ENCODE data around the gene PTGER3.
"Not testable (repeated sequence)": the region's sequence is repeated elsewhere in the genome, so short reads cannot be mapped to it uniquely, and the experiment has no call there.

The PTGER3 gene

DNA sequence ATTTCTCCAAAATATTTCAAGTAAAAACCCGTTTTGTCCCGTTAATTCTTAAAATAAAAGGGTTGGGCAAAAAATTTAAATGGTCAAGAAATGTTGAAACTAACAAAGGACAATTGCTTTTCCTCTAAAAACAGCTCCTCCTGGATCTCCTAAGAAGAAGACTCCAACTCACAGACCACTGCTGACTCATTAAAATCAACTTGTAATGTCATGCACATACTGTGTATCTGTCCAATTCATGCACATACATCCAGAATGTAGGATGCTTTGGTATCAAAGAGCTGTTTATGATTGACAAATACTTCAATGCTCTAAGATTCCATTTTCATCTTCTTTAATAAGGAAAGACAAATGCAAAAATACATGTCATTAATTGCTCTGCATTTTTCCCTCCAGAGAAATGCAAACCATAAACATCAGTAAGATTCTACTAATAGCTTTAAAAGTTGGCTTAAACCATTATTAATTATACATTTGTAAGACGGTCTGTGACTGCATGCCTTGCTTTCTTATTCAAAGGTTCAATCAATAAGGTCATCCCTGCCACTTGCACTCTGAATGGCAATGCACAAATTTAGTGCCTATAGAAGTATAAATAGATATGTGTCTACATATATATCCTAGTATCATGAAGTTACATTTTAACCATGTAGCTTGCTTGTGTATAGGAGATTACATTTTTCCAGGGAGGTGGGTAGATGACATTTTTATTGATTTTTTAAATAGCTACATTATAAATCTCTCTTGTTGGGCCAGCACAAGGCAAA, 44.7 kb downstream of the PTGER3 start:
- no peak for DNase-seq

DNA sequence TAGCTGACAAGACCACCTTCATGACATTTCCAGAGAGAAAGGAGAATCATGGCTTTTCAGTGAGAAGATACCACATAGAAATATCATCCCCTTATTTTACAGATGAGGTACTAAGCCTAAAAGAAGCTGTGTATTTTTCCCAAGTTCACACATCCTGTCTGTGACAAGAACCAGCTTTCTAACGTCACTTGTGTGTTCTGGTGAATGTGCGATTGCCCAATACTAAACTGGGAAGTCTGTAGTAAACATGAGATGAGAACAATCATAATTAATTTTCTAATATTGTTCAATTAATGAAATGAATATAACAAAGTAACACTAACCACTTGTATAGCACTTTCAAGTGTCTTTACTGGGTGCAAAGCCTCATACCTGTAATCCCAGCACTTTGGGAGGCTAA, 46.0 kb downstream of the PTGER3 start:
- DNase-seq = no peak

DNA sequence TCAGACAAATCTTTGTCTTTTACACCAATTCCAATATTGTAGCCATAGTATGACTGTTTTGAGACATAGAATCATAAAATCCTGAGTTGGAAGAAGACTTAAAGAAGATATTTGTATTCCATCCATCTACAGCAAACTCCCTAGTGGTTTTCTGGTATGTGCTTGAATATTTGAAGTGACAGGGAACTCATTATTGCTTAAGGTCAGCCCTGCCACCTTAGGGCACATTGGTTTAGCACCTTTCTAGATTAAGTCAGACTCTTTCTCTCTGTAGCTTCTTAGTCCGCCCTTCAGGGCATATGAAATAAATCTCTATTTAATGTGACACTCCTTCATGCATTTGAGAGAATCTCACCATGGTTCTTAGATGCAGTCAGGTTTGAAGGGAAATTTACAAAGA, 49.8 kb downstream of the PTGER3 start:
- DNase-seq = no peak

DNA sequence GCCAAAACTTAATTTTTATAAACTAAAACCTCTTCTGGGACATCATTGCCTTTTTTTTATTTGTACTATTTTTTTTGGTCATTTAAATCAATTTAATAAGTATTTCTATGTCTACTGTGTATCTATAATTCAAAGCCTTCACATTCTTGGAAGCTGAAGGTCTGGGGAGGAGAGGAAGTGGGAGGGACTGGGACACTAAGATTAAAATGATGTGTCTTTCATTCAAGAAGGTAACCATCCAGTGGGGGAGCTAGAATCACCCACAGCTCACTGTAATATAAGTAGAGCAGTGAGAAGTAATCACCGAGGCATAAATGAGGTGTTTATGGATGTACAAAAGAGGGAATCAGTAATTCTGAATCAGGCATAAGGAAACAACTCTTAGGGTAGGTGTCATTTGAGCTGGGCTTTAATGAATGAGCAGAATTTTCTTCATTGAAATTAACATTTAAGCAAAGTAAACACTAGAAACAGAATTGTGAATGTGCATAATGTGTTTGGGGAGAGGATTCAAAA, 52.8 kb downstream of the PTGER3 start:
- DNase-seq = no peak

DNA sequence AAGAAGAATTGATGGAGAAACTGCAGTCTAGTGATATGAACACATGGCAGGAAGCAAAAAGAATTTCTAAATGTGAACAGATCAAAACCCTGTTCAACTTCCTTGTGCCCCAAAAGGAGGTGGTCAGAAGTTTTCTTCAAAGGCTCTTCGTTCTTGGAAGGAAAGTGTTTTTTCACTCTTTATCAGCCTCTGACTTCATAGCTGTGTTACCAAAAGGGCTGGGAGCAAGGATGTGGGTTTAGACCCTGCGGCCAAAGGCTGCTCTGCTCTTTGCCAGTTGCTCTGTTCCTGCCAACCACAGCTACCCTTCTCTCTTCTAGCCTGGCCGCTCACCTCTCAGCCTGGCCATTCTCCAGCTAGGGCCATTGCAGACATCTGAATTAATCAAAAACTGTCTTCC, 53.8 kb downstream of the PTGER3 start:
- no peak for DNase-seq

DNA sequence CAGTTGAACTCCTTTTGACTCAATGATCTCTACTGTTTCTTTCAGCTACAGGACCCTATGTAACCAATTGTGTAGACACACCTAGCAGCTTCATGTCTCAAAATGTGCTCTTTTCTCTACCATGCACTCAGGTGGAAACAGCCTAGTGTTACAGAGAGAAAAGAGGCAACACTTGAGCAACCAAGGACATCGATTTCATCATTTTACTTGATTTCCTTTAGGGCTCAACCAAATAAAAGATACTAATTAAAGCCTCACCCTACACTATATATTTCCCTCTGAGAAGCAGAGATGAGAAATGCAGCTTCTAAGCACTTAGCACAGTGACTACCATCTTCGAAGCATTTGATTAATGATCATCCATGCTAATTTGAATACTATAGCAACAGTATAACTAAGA, 55.1 kb downstream of the PTGER3 start:
- DNase-seq = no peak

DNA sequence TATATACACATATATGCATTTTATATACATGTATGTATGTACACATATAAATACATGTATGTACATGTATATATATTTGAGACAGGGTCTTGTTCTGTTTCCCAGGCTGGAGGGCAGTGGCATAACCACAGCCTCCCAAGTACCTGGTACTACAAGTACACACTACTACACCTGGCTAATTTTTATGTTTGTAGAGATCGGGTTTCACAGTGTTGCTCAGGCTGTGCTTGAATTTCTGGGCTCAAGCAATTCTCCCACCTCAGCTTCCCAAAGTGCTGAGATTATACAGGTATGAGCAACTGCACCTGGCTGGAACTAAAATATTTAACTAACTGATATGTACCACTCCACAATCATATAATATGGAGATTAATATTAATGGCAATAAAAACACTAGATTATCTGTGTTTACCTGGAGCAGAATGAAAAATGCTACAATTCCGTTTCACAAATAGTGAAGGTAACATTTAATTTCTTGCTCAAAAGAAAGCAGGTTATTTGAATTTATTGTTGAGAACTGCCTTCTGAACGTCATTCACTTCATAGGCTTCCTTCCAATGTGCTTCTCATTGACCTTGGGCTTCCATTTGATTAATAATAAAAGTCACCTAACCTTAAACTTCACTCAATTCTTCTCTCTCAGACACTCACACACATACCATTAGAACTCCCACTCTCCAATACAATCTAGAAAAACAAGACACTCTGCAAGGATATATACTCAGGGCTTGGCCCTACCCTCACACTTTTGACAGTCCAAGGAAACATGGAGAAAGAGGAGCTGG, 57.0 kb downstream of the PTGER3 start:
- DNase-seq = no peak

DNA sequence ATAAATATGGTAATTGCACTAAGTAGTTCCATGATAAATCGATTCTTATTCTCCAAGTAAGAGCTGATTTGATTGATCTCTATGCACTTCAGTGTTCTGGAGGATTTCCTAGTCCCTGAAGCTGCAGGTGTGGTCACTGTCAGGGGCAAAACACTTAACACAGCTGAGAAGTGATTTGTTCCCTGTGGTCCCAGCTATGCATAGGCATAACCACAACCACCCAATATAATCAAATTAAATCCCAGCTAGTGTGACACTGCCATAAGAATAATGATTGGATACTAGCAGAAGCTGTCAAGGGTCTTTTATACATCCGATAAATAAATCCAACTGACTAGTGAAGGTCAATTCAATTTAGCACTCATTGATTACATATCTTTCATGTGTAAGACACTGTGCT, 60.1 kb downstream of the PTGER3 start:
- no peak for DNase-seq

DNA sequence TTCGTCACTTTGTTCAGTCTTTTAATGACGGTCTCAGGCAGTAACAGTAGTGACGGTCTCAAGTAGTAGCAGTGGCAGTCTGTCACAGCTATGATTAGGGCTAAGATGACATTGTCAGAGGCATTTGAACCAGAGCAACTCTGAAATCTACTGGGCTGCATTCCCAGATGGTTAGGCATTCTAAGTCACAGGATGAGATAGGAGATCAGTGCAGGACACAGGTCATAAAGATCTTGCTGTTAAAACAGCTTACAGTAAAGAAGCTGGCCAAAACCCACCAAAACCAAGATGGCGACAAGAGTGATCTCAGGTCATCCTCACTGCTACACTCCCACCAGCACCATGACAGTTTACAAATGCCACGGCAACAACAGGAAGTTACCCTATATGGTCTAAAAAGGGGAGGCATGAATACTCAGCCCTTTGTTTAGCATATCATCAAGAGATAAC, 61.8 kb downstream of the PTGER3 start:
- DNase-seq = not testable (repeated sequence)

DNA sequence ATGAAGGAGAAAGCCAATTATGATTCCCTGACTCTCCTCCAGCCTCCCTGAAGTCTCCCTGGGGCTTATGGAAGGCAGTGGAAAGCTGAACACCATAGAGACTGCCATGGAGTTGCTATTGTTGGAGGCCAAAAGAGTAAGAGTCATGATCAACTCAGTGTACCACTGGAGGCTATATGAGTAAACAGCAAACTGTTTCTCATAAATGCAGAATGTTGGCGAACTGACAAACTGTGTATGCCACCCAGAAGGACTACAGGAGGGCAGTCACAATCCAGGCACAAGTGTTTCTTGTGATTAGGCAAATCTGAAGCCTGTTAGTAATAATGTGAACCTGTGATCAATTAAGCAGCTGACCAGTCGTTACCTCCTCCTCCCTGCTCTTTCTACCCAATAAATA, 62.3 kb downstream of the PTGER3 start:
- DNase-seq = not testable (repeated sequence)

DNA sequence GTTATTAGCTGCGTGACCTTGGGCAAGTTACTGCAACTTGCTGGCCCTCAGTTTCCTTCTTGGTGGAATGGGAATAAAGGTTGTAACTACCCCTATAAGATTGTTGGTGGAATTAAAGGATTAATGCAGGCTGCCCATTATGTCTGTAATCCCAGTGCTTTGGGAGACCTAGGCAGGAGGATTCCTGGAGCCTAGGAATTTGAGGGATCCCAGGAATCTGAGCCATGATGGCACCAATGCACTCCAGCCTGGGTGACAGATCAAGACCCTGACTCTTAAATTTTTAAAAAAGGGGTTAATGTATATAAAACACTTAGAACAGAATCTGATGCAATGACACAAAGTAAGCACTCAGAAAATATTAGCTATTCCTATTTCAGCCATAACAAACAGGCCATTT, 67.3 kb downstream of the PTGER3 start:
- DNase-seq = no peak

DNA sequence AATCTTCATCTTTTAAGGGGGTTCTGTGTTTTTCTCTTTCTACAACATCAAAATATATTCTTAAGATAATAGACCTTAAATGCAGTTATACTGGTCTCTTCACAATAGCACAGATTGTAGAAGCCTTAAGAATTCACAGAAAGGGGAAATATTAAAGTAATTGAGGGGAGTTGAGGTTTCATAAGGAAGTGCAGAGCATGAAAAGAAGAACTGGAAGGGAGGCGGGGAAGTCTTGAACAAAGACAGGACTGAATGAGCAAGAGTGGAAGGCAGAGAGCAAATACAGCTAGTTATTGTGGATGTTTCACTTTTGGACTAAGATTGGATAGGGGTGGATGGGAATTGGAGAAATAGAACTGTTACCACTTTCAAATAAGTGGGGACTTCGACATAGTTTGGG, 67.7 kb downstream of the PTGER3 start:
- no peak for DNase-seq

DNA sequence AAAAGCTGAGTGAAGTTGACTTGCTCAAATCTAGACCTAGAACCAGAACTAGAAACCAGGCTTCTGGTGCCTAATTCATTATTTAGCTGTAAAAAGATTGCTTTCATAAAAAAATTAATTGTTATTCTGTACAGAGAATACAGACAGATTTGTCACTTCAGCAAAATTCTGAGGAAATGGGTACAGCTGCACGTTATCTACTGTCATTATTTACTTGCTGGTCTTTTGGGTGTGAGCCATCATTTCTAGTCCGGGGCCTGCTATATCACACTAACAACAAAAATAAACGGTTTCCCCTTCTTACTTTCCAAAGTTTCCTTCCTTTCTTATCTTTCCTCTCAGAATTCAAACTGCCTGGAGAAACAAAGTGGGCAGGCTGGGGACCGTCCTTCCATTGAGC, 68.3 kb downstream of the PTGER3 start:
- DNase-seq = no peak

DNA sequence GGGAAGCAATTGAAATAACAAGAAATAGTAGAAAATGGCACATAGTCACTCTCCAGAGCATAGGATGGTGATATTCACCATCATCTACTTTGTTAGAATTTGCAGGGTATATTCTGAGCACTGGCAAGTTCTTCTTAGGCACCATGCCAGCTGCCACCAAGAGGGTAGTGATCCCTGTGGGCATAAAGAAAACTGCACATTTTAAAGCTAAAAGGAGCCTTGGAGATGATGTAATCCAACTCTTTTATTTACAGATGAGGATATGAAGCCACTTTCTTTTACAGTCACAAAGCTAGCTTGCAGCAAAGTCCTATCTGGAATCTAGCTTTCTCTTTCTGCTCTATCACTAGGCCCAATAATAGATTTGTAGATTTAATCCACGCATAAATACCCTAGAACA, 69.0 kb downstream of the PTGER3 start:
- no peak for DNase-seq

DNA sequence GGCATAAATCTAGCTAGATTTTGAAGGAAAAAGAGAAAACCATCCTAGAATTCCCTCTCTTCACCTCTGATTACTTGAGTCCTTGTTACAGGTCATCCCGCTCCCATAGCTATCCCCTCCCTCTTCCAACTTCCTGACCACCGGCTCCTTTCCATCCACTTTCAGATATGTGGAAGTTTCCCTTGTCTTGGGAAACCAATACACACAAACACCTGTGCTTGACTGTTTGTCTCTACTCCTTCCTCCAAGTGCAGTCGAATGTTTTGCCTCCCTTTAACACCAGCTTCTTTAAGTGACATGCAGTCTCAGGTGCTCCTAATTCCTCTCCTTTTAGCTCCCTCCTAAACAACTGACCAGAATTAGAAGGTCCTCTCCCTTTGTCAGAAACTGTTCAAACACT, 70.0 kb downstream of the PTGER3 start:
- DNase-seq = no peak

DNA sequence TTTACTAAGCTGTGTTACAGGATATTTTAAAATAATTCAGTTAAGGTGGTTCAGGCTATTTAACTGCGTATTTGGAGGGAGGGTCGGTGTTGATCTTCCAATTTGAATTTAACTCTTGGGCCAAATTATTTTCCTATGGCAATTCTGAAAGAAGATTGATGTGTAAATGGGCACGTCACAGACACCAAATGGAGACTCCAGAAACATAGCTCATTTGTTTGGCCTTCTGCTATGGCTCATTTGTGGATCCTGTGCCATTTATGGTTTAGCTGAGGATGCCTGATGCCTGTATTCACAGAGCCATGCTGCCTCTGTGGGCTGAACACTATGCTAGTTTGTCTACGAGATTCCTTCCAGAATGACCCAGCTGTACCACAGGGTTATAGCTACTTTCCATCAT, 70.6 kb downstream of the PTGER3 start:
- DNase-seq = no peak

DNA sequence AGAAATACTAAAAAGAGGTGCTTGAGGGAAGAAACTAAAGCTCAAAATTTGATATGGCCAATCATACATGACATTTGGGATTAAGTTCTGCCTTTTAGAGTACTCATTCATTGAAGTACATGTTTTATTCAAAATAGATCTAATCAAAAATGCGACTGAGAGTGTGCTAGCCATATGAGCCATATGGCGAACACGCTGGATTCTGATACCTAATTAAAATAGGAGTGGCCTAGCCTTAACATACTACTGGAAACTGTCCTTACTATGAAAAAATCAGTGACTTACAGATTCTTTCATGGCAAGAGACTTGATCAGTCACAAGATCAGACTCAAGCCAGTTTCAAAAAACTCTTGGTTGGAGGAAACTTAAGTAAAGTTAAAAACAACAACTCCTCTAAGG, 73.9 kb downstream of the PTGER3 start:
- no peak for DNase-seq

DNA sequence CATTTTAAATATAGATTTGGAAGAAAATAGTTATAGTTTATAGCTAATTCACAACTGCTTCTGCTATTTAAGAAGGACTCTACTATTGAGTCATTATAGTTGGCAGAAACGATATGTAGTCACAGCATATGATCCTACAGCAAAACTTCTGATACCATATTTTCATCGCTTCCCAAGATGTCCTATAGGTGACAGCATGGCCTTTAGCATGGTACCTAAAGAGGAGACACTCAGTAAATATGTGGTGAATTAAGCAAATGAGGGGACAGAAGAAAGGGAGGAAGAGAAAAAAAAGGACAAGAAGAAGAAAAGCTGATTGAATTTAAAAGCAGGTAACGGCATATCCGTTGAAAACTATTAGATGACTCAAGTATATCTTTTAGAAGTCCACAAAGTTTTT, 77.2 kb downstream of the PTGER3 start:
- no peak for DNase-seq

DNA sequence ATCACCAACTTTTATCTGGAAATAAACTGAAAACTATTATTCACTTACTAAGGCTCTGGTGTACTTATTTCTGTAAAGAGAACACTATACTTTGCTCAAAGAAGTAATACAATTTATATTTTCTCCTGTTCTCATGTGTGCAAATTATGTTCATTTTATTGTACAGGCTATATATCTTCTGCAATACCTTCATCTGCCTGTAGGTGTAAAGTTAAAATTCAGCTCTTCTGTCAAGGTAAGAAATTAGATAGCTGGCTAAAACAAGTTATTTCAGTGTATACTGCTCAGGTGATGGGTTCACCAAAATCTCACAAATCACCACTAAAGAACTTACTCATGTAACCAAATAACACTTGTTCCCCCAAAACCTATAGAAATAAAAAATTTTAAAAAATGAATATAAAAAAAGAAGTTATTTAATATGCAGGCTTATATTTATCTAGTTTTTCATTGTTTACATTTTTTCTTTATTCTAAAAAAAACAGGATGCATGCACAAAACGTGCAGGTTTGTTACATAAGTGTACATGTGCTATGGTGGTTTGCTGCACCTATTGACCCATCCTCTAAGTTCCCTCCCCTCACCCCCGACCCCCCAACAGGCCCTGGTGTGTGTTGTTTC, 81.5 kb downstream of the PTGER3 start:
- DNase-seq = no peak

DNA sequence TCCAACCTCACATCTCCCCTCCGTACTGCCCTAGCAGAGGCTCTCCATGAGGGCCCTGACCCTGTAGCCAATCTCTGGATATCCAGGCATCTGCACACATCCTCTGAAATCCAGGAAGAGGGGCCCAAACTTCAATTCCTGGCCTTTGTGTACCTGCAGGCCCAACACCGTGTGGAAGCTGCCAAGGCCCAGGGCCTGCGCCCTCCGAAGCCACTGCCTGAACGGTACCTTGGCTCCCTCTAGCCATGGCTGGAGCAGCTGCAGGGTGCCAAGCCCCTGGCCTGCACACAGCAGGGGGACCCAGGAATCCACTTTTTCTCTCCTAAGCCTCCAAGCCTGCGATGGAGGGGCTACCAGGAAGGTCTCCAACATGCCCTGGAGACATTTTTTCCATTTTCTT, 84.2 kb downstream of the PTGER3 start:
- DNase-seq = no peak

DNA sequence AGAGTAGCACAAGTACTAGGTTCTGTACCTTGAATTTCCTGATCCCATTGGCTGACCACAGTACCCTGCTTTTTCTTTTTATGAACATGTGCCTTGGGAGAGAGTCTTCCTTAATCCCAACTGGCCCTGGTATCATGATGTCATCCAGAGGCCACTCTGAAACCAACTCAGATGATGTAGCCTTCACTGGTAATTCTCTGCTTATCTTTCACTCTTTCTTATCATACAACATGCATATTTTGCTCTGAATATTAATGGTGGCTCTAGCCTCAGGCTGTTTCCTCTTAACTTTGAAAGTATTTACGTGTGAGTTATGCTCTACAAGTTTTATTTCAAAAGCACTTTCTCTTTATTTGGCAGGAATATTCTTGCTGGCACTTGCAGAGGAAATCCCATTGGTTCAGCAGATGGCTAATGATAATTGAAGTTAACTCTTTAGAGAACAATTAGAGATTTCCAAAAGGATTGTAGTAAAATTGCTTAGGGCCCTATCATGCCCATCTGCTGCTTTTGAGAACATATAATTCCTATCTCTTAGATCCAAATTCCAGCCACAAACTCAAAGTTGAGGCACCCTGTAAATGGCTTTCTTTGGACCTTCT, 86.1 kb downstream of the PTGER3 start:
- DNase-seq = no peak

DNA sequence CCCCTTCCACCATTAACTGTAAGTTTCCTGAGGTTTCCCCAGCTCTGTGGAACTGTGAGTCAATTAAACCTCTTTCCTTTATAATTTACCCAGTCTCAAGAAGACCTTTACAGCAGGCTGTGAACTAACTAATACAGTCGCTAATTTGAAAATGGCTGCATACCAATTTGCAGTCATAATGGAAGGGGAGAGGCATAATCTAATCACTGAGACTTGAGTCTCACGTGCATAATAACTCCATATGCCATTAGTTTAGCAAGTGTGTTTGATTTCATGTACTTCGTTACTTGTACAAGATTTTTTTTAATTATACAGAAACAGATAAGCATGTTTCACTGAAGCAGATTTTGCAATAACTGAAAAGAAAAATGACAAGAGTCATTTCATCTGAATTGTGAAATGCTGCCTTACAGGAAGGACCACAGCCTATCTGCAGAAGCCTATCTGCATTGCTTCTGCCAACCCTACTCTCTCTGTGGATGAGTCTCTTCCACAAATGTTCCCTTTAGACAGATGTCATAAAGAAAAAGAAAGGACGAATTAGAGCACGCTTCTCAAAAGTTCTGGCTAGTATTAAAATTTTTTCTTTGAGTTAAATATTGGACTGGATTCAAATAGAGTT, 99.1 kb downstream of the PTGER3 start:
- DNase-seq = no peak

DNA sequence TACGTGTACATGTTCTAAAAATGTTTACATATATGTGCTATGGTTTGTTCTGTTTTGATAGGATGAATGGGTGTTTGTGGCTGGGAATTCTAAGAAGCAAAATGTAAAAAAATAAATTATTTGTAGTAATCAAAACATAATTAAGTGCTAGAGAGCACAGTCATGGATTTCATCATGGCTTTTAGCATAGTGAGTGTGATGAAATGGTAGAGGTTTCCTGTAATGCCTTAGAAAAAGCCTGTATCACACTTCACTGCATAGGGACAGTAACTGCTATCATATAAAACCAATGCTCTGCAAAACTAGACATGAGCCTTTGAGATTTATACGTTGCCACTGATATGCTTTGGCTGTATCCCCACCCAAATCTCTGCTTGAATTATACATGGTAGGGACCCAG, 99.8 kb downstream of the PTGER3 start:
- DNase-seq = no peak
